Stimulated activated CD4-positive, alpha-beta T cell treated with anti-CD3 and anti-CD28 coated beads, Interleukin-4, amount 100 ng/mL, for 1 hour (primary cell): ENCODE data around the gene FAXC.
"Not testable (repeated sequence)": the region's sequence is repeated elsewhere in the genome, so short reads cannot be mapped to it uniquely, and the experiment has no call there.

Experiments
- DNase-seq: peaks from one replicate; pipeline ENCODE4 v3.0.0-alpha.2; 2020

Gene FAXC

DNA sequence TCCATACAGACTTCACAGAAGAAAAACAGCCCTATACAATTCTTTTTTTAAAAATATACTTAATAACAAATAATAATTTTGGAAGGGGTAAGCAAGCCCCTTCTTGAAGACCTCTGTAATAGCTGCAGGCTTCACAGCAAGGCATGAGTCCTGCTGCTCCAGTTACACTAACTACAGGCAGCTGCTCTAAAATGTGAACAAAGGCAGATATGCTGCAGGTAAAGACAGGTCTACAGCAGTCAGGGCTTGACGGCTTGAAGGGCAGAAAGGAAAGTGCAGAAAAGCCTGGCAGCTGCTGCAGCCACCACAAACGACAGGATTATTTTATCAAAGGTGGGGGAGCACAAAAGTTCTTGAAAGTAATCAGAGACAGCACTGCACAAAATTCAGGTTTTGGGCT is 11.3 kb downstream of the FAXC start:
- no peak for DNase-seq

GRCh38 chr6:99335298-99335697 is 14.2 kb downstream of the FAXC start:
- not testable (repeated sequence) for DNase-seq

DNA sequence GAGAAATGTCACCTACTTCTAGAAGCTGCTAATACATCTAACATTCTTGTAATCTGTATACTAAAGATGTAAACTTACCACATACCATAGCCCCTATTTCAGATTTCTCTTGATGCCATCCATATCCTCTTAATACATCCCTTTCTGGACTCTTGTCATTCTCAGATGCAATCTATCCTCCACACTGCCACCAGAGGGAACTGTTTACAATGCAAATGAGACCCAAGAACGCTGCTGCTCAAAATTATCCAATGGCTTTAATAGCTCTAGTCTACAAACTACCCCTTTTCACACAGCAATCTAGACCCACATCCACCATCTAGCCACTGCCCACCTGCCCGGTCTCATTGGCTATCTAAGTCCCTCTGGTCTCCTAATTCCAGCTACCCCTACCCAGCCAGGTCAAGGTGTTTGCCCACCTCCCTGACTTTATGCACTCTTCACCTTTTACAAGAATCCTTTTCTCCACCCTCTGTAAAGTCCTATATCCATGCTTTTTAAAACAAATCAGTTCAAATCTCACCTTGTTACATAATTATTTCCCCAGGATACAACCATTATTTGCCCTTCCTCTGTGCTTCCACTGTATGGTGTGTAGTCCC is 14.8 kb downstream of the FAXC start:
- DNase-seq = no peak

- DNase-seq = no peak
These were observed 16.4 kb downstream of the FAXC start for GRCh38 chr6:99333068-99333467.

- no peak for DNase-seq
These were observed 17.9 kb downstream of the FAXC start for GRCh38 chr6:99331531-99331930.

- DNase-seq = peak; percentile 45
These were observed 19.3 kb downstream of the FAXC start for GRCh38 chr6:99330159-99330558.

GRCh38 chr6:99324996-99325395 is 24.5 kb downstream of the FAXC start:
- DNase-seq = no peak

DNA sequence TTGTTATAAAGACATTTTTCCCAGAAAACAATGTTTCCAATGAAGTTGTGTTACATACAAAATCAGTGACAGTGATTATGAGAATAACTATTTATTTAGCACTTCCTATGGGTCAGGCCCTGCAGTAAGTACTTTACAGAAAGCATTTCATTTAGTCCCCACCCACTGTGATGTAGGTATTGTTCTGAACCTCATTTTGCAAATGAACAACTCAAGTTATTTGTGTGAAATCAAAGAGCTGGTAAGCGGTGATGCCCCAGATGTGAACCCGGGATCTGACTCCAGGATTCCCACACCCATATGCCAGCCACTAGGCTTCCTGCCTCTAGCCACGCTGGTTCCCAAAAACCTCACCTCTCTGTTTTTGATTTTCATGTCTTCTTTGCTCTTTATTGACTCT is 30.9 kb downstream of the FAXC start:
- DNase-seq = no peak

- no peak for DNase-seq
These were observed 37.1 kb downstream of the FAXC start for GRCh38 chr6:99312354-99312753.

GRCh38 chr6:99310553-99310952 is 38.9 kb downstream of the FAXC start:
- DNase-seq = no peak

DNA sequence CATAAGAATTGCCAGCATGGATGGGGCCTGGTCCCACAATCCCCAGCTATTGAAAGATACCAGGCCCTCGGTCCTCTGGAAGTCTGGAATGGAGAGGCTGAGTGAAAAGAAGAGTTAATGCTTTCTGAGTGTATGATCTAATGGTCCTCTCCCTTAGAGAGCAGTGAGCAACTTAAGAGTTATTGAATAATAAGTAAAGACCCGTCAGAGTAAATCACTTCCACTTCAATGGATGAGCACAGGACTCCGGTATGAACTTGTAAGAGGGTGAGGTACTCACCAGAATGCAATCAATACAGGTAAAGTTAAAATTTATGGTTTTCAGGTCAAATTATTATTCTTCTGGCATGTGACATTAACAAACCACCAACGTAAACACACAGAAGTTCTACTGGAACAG is 39.9 kb downstream of the FAXC start:
- no peak for DNase-seq

DNA sequence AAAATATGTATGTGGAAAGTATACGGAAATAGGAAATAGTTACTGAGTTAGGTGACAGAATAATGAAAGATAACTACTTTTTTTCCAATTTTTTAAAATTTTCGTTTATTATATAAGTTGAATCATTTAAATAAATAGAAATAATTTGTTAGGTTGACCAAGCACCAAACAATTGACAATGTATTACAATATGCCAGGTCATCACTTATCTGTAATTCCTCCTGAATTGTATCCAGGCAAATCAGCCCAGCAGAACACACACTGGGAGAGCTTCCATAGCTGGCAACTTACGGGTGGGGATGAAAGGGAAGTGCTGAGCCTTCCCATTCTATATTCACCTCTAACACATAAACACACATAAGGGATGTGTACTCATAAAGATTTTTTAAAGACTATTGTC is 40.7 kb downstream of the FAXC start:
- DNase-seq = no peak

DNA sequence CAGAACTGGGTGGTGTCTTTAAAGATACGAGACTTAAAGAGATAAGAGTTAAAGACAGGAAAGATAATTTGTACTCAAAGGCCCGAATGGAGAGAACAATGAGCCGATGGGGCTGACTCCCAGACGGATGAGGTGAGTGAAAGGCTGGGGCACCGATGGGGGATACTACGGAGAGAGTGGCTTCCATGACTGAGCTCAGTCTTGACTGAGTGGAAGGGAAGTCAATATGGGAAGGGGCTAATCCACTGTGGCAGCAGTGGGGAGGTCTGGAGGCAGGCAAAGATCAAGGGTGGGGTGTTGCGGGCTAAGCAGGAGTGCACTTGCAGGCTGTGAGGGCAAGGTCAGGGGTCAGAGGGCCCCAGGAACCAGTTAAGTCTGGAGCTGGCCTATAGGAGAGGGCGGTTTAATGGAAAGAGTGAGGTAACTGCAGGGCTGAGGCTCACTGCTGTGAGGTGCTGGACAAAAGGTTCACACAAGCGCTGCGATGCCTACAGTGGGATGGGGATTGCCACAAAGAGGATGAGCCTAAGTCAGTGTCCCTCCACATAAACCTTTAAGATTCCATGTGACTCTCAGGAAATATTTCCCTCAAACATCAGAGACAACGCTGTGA is 42.1 kb downstream of the FAXC start:
- no peak for DNase-seq

- no peak for DNase-seq
These were observed 43.1 kb downstream of the FAXC start for GRCh38 chr6:99306341-99306740.

GRCh38 chr6:99305021-99305554 is 44.4 kb downstream of the FAXC start:
- no peak for DNase-seq

DNA sequence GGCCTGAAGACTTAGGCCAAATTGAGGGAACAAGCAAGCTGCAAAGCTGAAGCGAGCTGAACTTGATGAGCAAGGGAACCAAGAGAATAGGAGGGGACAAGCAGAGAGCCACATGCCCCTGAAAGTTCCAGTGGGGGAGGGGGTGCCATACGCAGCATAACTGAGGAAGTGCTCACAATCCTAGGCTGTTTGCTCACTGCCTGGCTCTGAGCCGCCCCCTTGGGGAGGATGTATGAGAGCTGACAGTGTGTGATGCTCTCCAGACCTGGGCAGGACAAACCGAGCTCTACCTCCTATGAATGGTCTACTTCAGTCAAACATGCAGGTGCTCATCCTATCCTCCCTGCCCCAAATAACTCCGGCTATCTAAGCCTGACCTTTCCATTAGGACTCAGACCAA is 52.1 kb downstream of the FAXC start:
- DNase-seq = no peak

GRCh38 chr6:99297006-99297405 is 52.5 kb downstream of the FAXC start:
- no peak for DNase-seq

DNA sequence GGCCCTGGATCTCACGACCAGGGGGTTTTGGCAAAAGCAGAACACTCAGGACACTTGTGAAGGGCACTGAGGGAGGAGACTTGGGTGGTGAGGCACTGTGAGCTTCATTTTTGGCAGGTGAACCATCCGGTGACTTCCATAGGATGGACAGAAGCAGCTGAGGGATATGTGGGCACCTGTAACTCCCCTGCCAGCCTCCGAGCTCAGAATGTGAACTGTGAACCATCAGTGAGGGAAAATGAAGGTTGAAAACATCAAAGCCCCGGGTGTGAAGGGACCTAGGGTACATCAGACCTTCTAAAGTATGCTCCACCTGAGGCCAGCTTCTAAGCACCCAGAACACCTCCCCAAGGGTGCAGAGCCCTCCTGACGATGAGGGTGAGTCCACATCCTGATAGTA is 53.2 kb downstream of the FAXC start:
- no peak for DNase-seq

DNA sequence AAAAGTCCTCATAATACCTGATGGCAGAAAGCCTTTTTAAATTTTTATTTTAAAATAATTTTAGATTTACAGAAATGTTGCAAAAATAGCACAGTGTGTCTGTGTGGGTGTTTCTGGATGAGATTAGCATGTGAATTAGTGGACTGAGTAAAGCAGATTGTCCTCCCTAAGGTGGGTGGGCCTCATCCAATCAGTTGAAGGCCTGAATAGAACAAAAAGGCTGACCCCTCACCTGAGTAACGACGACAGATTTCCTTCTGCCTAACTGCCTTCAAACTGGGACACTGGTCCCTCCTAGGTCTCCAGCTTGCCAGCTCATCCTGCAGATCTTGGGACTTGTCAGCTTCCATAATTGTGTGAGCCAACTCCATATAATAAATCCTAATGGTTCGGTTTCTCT is 54.2 kb downstream of the FAXC start:
- no peak for DNase-seq

GRCh38 chr6:99294786-99295185 is 54.7 kb downstream of the FAXC start:
- DNase-seq = no peak

GRCh38 chr6:99289701-99290100 is 59.8 kb downstream of the FAXC start:
- no peak for DNase-seq

GRCh38 chr6:99288668-99289067 is 60.8 kb downstream of the FAXC start:
- DNase-seq = no peak

DNA sequence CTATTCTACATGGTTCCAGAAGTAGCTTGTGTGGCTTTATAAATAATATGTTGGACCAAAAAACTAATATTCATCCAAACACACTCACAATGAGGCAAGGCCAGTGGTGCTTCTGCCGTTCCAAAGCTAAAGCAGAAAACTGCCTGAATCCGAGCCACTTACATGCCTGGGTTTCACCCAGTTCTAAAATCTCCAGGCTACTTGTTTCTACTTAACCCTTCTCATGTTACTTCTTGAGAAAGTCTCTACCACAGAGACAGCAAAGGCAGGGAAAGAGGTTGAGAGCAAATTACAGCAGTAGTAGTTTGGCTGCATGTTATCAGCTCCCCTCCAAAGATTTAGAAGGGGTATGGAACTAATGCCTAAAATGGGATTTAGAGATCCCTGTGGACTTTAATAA is 62.0 kb downstream of the FAXC start:
- DNase-seq = no peak

DNA sequence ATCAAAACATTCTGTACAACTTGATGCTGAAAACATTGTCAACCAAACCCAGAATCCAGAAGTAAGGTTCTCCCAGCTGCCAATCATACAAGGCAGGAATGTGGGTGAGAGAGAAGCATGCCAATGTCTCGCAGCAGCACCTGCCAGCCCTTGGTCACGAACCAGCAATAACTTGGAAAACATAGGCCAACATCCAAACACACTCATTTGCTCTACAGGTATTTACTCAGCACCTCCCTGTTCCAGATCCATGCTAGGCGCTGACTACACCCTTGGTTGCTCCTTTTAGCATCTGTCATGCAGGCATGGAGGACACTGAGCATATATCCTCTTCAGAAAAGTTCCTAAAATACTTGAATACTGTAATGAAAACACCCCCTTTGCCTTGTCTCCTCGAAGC is 63.6 kb downstream of the FAXC start:
- DNase-seq = no peak

DNA sequence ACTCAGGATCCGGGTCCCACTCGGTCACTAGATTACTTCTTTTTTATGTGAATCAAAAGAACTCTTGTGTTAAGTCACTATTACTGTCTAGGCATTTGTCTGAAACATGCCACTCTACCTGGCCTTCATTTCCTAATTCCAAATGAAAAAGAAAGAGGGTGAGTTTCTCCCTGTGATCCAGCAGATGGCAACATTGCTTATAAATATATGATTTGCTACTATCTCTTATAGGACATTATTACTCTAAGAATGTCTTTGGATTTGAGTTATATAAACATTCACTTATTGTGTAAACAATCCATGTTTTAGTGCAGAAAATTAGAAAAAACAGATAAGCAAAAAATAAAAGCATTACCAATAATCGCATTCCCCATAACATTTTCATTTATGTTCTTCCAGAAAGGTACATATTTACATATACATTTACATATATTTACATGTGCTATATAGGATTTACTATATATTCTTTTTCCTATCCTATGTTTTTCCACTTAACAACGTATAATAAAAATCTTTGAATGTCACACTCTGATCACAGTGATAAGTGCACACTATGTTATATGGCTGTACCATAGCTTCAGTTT is 66.9 kb downstream of the FAXC start:
- no peak for DNase-seq
